Epithelial cell of esophagus (primary cell): ENCODE measurements around the gene PALLD.

Experiments used
- DNase-seq: peaks from one replicate; pipeline ENCODE4 v3.0.0; 2010; ENCODE audit warnings: low read depth
- H3K4me3 ChIP-seq: 2 replicates; pipeline ENCODE4 v1.5.1; 2011; ENCODE audit warnings: mild to moderate bottlenecking, low read length, control low read depth
- TF ChIP-seq, protein P1 (sequence below): IDR thresholded peaks from 2 replicates; pipeline ENCODE4 v1.5.1; 2011; ENCODE audit warnings: low read depth, mild to moderate bottlenecking, low read length, control low read depth, inconsistent platforms; ENCODE audit not compliant: insufficient read depth; ENCODE audit errors: missing control alignments

PALLD gene

GRCh38 chr4:168771251-168771650 is 274.4 kb downstream of the PALLD start:
- H3K4me3 ChIP-seq = no peak overlapping the region
- TF ChIP-seq, protein P1, sequence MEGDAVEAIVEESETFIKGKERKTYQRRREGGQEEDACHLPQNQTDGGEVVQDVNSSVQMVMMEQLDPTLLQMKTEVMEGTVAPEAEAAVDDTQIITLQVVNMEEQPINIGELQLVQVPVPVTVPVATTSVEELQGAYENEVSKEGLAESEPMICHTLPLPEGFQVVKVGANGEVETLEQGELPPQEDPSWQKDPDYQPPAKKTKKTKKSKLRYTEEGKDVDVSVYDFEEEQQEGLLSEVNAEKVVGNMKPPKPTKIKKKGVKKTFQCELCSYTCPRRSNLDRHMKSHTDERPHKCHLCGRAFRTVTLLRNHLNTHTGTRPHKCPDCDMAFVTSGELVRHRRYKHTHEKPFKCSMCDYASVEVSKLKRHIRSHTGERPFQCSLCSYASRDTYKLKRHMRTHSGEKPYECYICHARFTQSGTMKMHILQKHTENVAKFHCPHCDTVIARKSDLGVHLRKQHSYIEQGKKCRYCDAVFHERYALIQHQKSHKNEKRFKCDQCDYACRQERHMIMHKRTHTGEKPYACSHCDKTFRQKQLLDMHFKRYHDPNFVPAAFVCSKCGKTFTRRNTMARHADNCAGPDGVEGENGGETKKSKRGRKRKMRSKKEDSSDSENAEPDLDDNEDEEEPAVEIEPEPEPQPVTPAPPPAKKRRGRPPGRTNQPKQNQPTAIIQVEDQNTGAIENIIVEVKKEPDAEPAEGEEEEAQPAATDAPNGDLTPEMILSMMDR = no peak
- peak; percentile 55 for DNase-seq

GRCh38 chr4:168773388-168774195 is 276.7 kb downstream of the PALLD start:
- H3K4me3 ChIP-seq = no peak overlapping the region
- DNase-seq = no peak
- TF ChIP-seq, protein P1 = no peak

GRCh38 chr4:168776382-168776781 is 279.5 kb downstream of the PALLD start:
- no peak overlapping the region for H3K4me3 ChIP-seq
- TF ChIP-seq, protein P1 = no peak
- DNase-seq = no peak

- no peak for DNase-seq
- TF ChIP-seq, protein P1 = no peak
- H3K4me3 ChIP-seq = no peak overlapping the region
Measured at GRCh38 chr4:168777277-168777965, 280.6 kb downstream of the PALLD start.

DNA sequence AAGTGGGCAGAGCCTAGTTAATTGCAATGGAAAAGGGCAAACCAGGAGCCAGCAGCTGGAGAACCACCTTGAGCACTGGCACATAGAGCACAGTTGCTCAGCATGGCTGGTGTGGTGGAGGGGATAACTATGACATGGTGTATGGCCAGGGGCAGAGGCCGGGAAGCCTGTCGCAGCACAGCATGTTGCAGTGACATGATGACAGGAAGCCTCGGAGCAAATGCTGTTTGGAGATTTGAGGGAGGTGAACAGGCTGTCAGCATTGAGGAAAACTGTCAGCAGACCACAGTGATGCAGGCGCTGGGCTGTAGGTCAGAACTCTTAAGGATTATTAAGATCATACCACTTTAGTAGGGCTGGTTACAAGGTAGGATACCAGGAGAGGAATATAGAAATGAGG is 284.5 kb downstream of the PALLD start:
- DNase-seq = no peak
- TF ChIP-seq, protein P1 = no peak
- H3K4me3 ChIP-seq = no peak overlapping the region

DNA sequence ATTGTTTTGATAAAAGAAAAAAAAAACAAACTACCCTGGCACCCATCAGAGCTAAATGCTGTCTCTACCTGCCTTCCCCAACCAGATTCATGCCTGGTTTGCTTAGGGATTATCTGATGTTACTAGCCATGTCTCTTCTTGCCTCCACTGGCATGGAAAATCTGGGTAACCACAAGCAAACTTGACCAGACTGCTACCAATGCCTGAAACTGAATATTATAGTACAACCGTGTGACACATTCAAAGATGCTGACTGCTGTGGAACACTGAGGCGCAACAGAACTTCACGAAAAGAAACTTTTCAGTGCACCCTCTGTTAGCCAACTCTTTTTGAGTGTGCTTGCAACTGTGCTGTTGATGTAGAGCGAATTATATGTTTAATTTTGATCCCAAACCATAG is 285.1 kb downstream of the PALLD start:
- TF ChIP-seq, protein P1 = no peak
- peak; percentile 70 for DNase-seq
- no peak overlapping the region for H3K4me3 ChIP-seq
